Trophoblast cell (in vitro differentiated cells and primary cell): ENCODE measurements around the gene EFCAB14.
"Not testable (repeated sequence)": the region's sequence is repeated elsewhere in the genome, so short reads cannot be mapped to it uniquely, and the experiment has no call there.

Experiments
- DNase-seq, 2 donors: peaks; one replicate each; pipeline ENCODE4 v3.0.0-alpha.2; 2016
- H2AFZ ChIP-seq: 2 replicates; pipeline ENCODE4 v1.6.1; 2013; ENCODE audit warnings: low read length, moderate library complexity, mild to moderate bottlenecking; ENCODE audit not compliant: insufficient read depth, poor library complexity
- H2AK5ac ChIP-seq: 2 replicates; pipeline ENCODE4 v1.6.1; 2013; ENCODE audit warnings: mild to moderate bottlenecking, low read length
- H2BK120ac ChIP-seq: 2 replicates; pipeline ENCODE4 v1.6.1; 2013; ENCODE audit warnings: low read length, mild to moderate bottlenecking, moderate library complexity; ENCODE audit not compliant: insufficient read depth, poor library complexity
- H2BK12ac ChIP-seq: 2 replicates; pipeline ENCODE4 v1.6.1; 2013; ENCODE audit warnings: mild to moderate bottlenecking, low read length, moderate library complexity
- H2BK5ac ChIP-seq: 2 replicates; pipeline ENCODE4 v1.6.1; 2013; ENCODE audit warnings: low read length, low read depth, moderate library complexity, mild to moderate bottlenecking; ENCODE audit not compliant: poor library complexity
- H3K14ac ChIP-seq: 2 replicates; pipeline ENCODE4 v1.6.1; 2013; ENCODE audit warnings: mild to moderate bottlenecking, low read length
- H3K18ac ChIP-seq: 2 replicates; pipeline ENCODE4 v1.6.1; 2013; ENCODE audit warnings: mild to moderate bottlenecking, low read length
- H3K23ac ChIP-seq: 2 replicates; pipeline ENCODE4 v1.6.1; 2013; ENCODE audit warnings: low read length
- H3K27ac ChIP-seq: 2 replicates; pipeline ENCODE4 v1.5.1; 2013; ENCODE audit warnings: low read depth, mild to moderate bottlenecking, inconsistent platforms, low read length, moderate library complexity
- H3K27me3 ChIP-seq: 2 replicates; pipeline ENCODE4 v1.6.1; 2013; ENCODE audit warnings: inconsistent platforms, mild to moderate bottlenecking, low read length, moderate library complexity; ENCODE audit not compliant: insufficient read depth
- H3K36me3 ChIP-seq, 2 experiments: 1 replicate in 1 of 2; 2 replicates in 1 of 2; pipeline ENCODE4 v1.6.1; 2013; ENCODE audit warnings: low read length in 2 of 2, mild to moderate bottlenecking in 2 of 2, moderate library complexity in 1 of 2; ENCODE audit not compliant: insufficient read depth in 2 of 2, control insufficient read depth in 1 of 2
- H3K4ac ChIP-seq: 2 replicates; pipeline ENCODE4 v1.6.1; 2013; ENCODE audit warnings: low read depth, mild to moderate bottlenecking, low read length, moderate library complexity
- H3K4me1 ChIP-seq, 2 experiments: 1 replicate in 1 of 2; 2 replicates in 1 of 2; pipeline ENCODE4 v1.6.1; 2013; ENCODE audit warnings: low read length in 2 of 2, mild to moderate bottlenecking in 2 of 2, moderate library complexity in 1 of 2; ENCODE audit not compliant: insufficient read depth in 2 of 2, control insufficient read depth in 1 of 2
- H3K4me2 ChIP-seq: 2 replicates; pipeline ENCODE4 v1.6.1; 2013; ENCODE audit warnings: inconsistent platforms, mild to moderate bottlenecking, low read length, moderate library complexity
- H3K4me3 ChIP-seq: 2 replicates; pipeline ENCODE4 v1.5.1; 2013; ENCODE audit warnings: mild to moderate bottlenecking, low read depth, low read length, inconsistent platforms
- H3K79me1 ChIP-seq: one replicate; pipeline ENCODE4 v1.6.1; 2013; ENCODE audit warnings: low read length
- H3K79me2 ChIP-seq: 2 replicates; pipeline ENCODE4 v1.6.1; 2013; ENCODE audit warnings: low read length, mild to moderate bottlenecking; ENCODE audit not compliant: control insufficient read depth, insufficient read depth, poor library complexity
- H3K9ac ChIP-seq: 2 replicates; pipeline ENCODE4 v1.6.1; 2013; ENCODE audit warnings: mild to moderate bottlenecking, low read length
- H3K9me3 ChIP-seq: 2 replicates; pipeline ENCODE4 v1.6.1; 2013; ENCODE audit warnings: low read depth, mild to moderate bottlenecking, control low read depth, inconsistent platforms, low read length; ENCODE audit not compliant: insufficient read depth
- H4K12ac ChIP-seq: 2 replicates; pipeline ENCODE4 v1.6.1; 2013; ENCODE audit warnings: low read depth, mild to moderate bottlenecking, low read length, moderate library complexity
- H4K8ac ChIP-seq: 2 replicates; pipeline ENCODE4 v1.6.1; 2013; ENCODE audit warnings: low read depth, mild to moderate bottlenecking, low read length, moderate library complexity
- H4K91ac ChIP-seq: one replicate; pipeline ENCODE4 v1.6.1; 2013; ENCODE audit warnings: low read depth, mild to moderate bottlenecking, low read length, moderate library complexity
- WGBS: extraction: QIAGEN DNeasy Blood & Tissue Kit; methylation state at CpG from one replicate; pipeline ENCODE4 v1.1.7; 2013; ENCODE audit warnings: missing lambda C conversion rate; ENCODE audit not compliant: insufficient read length, insufficient coverage; ENCODE audit errors: extremely low coverage; 5-methylcytosine and 5-hydroxymethylcytosine counted together

Gene EFCAB14

GRCh38 chr1:46694676-46695075 lies 24.2 kb downstream of the EFCAB14 start:
- H3K79me2 ChIP-seq, DNase-seq: not testable (repeated sequence)

GRCh38 chr1:46692811-46693770 lies 25.8 kb downstream of the EFCAB14 start:
- Histone ChIP-seq H3K27ac (no peak overlapping the region), H3K27me3 (no peaks in the 10 kb centered on the region), H3K4ac (no peak overlapping the region), H3K4me1 (peaks cover 0 to 3% of the 10 kb centered on the region in 2 experiments), H3K4me2 (no peak overlapping the region), H3K18ac (no peak overlapping the region), H3K79me1 (no peaks in the 10 kb centered on the region), H4K12ac (no peak overlapping the region), H2AK5ac (no peak overlapping the region), H3K79me2 (no peaks in the 10 kb centered on the region), H4K91ac (no peak overlapping the region), H3K23ac (no peak overlapping the region), H2AFZ (no peak overlapping the region), H3K9me3 (no peaks in the 10 kb centered on the region), H3K4me3 (no peak overlapping the region), H3K14ac (no peak overlapping the region), H2BK5ac (no peak overlapping the region), H3K36me3 (peaks cover 8 to 37% of the 10 kb centered on the region in 2 experiments), H4K8ac (no peak overlapping the region), H2BK12ac (no peak overlapping the region), H2BK120ac (no peak overlapping the region), H3K9ac (no peak overlapping the region)
- WGBS, result no CpG with 5 or more reads among the region's 3 CpGs
- no peak for DNase-seq

More at GRCh38 chr1:46694676-46695075, 24.2 kb downstream of the EFCAB14 start:
- not testable (repeated sequence) for H3K14ac ChIP-seq, H3K79me1 ChIP-seq, H3K27ac ChIP-seq, H3K4ac ChIP-seq, H3K9ac ChIP-seq, H3K18ac ChIP-seq, H3K4me2 ChIP-seq, H3K4me1 ChIP-seq, H2BK5ac ChIP-seq, H4K12ac ChIP-seq, H2AK5ac ChIP-seq, H2BK12ac ChIP-seq, H3K4me3 ChIP-seq, H2BK120ac ChIP-seq, H2AFZ ChIP-seq, H3K23ac ChIP-seq, H3K9me3 ChIP-seq, H4K91ac ChIP-seq, H4K8ac ChIP-seq, H3K27me3 ChIP-seq
- WGBS, result no CpG with 5 or more reads among the region's 4 CpGs
- H3K36me3 ChIP-seq, result peaks cover 6 to 26% of the 10 kb centered on the region in 2 experiments

- Histone ChIP-seq H3K4me2 (no peak overlapping the region), H3K4me1 (peaks cover 0 to 3% of the 10 kb centered on the region in 2 experiments), H4K8ac (no peak overlapping the region), H3K4ac (no peak overlapping the region), H3K18ac (no peak overlapping the region), H3K14ac (no peak overlapping the region), H3K27ac (no peak overlapping the region), H2AK5ac (no peak overlapping the region), H3K9ac (no peak overlapping the region), H4K91ac (no peak overlapping the region), H3K79me1 (no peaks in the 10 kb centered on the region), H3K79me2 (no peaks in the 10 kb centered on the region), H2BK5ac (no peak overlapping the region), H2AFZ (no peak overlapping the region), H3K36me3 (peaks cover 10 to 40% of the 10 kb centered on the region in 2 experiments), H4K12ac (no peak overlapping the region), H3K4me3 (no peak overlapping the region), H2BK120ac (no peak overlapping the region), H3K9me3 (no peaks in the 10 kb centered on the region), H2BK12ac (no peak overlapping the region), H3K23ac (no peak overlapping the region), H3K27me3 (no peaks in the 10 kb centered on the region)
- no CpG with 5 or more reads among the region's 6 CpGs for WGBS
- peak in 1 of 2 donors; percentile 44 for DNase-seq
Measured at GRCh38 chr1:46691997-46692790, 26.7 kb downstream of the EFCAB14 start.

GRCh38 chr1:46690931-46691421 lies 27.9 kb downstream of the EFCAB14 start:
- Histone ChIP-seq H3K18ac (no peak overlapping the region), H2BK5ac (no peak overlapping the region), H3K79me1 (no peaks in the 10 kb centered on the region), H2AK5ac (no peak overlapping the region), H3K27me3 (no peaks in the 10 kb centered on the region), H3K9ac (no peak overlapping the region), H3K4me3 (no peak overlapping the region), H3K4ac (no peak overlapping the region), H3K4me1 (peaks cover 0 to 3% of the 10 kb centered on the region in 2 experiments), H2BK120ac (no peak overlapping the region), H3K14ac (no peak overlapping the region), H4K91ac (no peak overlapping the region), H3K4me2 (no peak overlapping the region), H2AFZ (no peak overlapping the region), H2BK12ac (no peak overlapping the region), H3K9me3 (no peaks in the 10 kb centered on the region), H4K12ac (no peak overlapping the region), H3K23ac (no peak overlapping the region), H3K79me2 (no peaks in the 10 kb centered on the region), H3K27ac (no peak overlapping the region), H3K36me3 (peaks cover 10 to 40% of the 10 kb centered on the region in 2 experiments), H4K8ac (no peak overlapping the region)
- WGBS, result no CpG with 5 or more reads among the region's 2 CpGs
- DNase-seq, result no peak
